Measurements from ENCODE around the gene CD109.

- TF ChIP-seq POLR2A (IDR thresholded peaks at IDR 0.05) (no peak), CTCF (IDR thresholded peaks at IDR 0.05) (no peak)
These were observed 37.8 kb downstream of the CD109 start for GRCh38 chr6:73733791-73734190.

Measured in adrenal gland (tissue), 5 donors.